Measurements from ENCODE around the gene CRYZ.

CRYZ gene

GRCh38 chr1:74731399-74732052, 1.3 kb downstream of the CRYZ start:
- DNase-seq: no peak

- peak in 1 of 5 donors; percentile 19 for DNase-seq
Observed at GRCh38 chr1:74729741-74730478, 2.9 kb downstream of the CRYZ start.

GRCh38 chr1:74728736-74729135, 4.1 kb downstream of the CRYZ start:
- no peak for DNase-seq

- no peak for DNase-seq
Observed at GRCh38 chr1:74726063-74726462, 6.8 kb downstream of the CRYZ start.

- no peak for DNase-seq
Observed at GRCh38 chr1:74717626-74718025, 15.2 kb downstream of the CRYZ start.

GRCh38 chr1:74716822-74717221, 16.0 kb downstream of the CRYZ start:
- no peak for DNase-seq

GRCh38 chr1:74715806-74716205, 17.0 kb downstream of the CRYZ start:
- DNase-seq: no peak

GRCh38 chr1:74715236-74715502, 17.7 kb downstream of the CRYZ start:
- no peak for DNase-seq

- DNase-seq: no peak
Observed at GRCh38 chr1:74714429-74715235, 18.2 kb downstream of the CRYZ start.

GRCh38 chr1:74713849-74714248, 19.0 kb downstream of the CRYZ start:
- no peak for DNase-seq

- DNase-seq: no peak
Observed at GRCh38 chr1:74712881-74713280, 20.0 kb downstream of the CRYZ start.

- DNase-seq: no peak
Observed at GRCh38 chr1:74703386-74704182, 29.3 kb downstream of the CRYZ start.

- no peak for DNase-seq
Observed at GRCh38 chr1:74699331-74699730, 33.5 kb downstream of the CRYZ start.

- DNase-seq: no peak
Observed at GRCh38 chr1:74697832-74698231, 35.0 kb downstream of the CRYZ start.

- no peak for DNase-seq
Observed at GRCh38 chr1:74693473-74693872, 39.4 kb downstream of the CRYZ start.

- DNase-seq: no peak
Observed at GRCh38 chr1:74690909-74691308, 41.9 kb downstream of the CRYZ start.

- DNase-seq: no peak
Observed at GRCh38 chr1:74690364-74690696, 42.5 kb downstream of the CRYZ start.

GRCh38 chr1:74689621-74690363, 43.1 kb downstream of the CRYZ start:
- peak in 3 of 5 donors; percentile 18 to 43 (median 22) for DNase-seq

- no peak for DNase-seq
Observed at GRCh38 chr1:74686928-74687327, 45.9 kb downstream of the CRYZ start.

GRCh38 chr1:74684301-74684700, 48.5 kb downstream of the CRYZ start:
- no peak for DNase-seq

GRCh38 chr1:74683656-74684055, 49.2 kb downstream of the CRYZ start:
- no peak for DNase-seq

GRCh38 chr1:74681851-74682250, 51.0 kb downstream of the CRYZ start:
- DNase-seq: no peak
